HG03571 (cell line): ENCODE data around the gene PDGFRA.
"Not testable (repeated sequence)": the region's sequence is repeated elsewhere in the genome, so short reads cannot be mapped to it uniquely, and the experiment has no call there.

Source experiments
- ATAC-seq: cut with Tn5 transposase; IDR thresholded peaks from one replicate; pipeline ENCODE4 v1.9.1; 2021; ENCODE audit not compliant: unreplicated experiment

The PDGFRA gene

GRCh38 chr4:54227256-54228055 lies 1.6 kb upstream of the PDGFRA start:
- ATAC-seq = no peak

DNA sequence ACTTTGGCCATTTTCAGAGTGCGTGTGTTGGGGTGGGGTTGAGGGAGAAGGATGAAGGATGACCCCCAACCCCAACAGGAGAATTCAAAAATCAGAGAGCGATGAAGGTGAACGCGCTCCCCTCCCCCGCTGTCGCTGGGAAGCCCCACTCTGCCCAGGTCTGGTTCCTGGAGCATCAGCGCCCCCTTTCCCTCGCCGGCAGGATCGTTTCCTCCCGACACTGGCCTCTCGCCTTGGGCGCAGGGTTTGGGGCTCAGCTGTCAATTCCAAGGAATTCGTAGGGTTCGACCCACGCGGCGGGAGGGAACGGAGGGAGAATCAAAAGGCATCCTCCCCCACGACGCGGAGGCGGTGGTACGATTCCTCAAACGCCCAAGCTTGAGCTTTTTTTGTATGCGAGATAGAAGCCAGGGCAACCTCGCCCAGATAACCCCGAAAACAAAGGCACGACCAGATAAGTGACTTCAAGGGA lies 1.0 kb upstream of the PDGFRA start:
- ATAC-seq = no peak

GRCh38 chr4:54228546-54228945 lies 547 bp upstream of the PDGFRA start:
- no peak for ATAC-seq

DNA sequence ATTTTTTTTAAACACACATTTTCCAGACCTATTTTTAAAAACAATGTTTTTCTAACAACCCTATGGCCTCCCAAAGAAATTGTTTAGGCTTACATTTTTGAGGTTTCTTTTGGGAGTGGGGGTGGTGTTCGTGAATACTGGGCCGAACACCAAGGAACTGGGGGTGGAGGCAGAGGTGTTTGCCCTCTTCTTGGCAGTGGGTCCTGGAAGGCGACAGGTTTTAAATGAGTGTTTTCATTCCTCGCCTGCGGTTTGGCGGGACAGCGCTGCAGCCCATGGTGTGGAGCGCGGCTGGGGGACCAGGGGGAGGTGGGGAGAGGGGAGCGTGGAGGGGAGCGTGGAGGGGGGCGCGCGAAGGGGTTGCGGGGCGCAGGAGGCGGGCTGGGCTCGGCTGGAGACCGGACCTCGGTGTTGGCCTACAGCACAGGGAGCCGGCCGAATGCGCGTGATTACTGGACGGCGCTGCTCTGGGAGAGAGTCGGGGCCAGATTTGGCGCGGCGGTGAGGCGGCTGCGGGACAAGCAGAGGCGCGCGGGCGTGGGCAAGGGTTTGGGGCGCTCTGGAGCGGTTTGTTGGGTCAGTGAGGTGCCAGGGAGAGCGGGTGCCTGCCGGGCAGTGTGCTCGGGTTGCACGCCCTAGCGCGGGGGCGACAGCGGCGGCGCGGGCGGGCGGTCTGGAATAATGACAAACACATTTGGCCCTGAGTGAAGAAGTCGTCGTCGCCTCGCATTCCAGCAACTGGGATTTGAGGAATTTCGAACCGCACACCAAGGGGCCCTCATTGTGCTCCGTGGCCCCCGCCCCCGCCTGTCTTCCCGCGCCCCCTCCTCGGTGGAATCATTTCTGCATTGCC lies 764 bp downstream of the PDGFRA start:
- no peak for ATAC-seq

GRCh38 chr4:54230484-54231418 lies 1.7 kb downstream of the PDGFRA start:
- no peak for ATAC-seq

- ATAC-seq = no peak
These were observed 2.3 kb downstream of the PDGFRA start for GRCh38 chr4:54231419-54231767.

DNA sequence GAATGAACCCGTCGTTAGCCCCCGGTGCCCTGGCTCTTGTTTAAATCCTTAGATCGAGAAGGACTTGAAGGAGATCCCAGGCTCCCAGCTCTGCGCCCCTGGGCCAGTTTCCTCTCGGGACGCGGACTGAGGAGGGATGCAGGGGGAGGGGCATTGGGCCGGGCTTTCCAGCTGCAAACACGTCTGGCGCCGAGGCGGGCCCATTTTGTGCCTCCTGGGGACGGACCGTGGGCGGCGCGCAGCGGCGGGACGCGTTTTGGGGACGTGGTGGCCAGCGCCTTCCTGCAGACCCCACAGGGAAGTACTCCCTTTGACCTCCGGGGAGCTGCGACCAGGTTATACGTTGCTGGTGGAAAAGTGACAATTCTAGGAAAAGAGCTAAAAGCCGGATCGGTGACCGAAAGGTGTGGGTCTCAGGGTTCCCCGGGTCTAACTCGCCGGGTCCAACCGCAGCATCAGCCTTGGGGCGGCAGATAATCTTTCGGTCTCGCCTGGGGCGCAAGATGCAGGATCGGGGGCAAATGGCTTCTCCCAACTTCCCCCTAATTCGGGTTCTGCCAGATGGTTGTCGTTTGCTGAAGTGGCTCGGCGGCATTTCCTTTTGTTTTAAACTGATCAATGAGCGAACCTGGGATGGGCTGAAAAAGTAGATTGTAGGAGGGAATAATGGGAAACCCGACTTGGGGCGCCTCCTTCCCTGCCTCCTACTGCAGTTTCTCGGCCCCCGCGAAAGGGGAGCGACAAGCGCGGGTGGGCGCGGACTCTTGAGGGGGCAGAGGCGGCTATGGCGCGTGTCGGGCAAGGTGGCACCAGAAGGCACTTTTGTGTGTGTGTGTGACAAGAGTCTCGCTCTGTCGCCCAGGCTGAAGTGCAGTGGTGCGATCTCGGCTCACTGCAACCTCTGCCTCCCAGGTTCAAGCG lies 2.9 kb downstream of the PDGFRA start:
- ATAC-seq = no peak

DNA sequence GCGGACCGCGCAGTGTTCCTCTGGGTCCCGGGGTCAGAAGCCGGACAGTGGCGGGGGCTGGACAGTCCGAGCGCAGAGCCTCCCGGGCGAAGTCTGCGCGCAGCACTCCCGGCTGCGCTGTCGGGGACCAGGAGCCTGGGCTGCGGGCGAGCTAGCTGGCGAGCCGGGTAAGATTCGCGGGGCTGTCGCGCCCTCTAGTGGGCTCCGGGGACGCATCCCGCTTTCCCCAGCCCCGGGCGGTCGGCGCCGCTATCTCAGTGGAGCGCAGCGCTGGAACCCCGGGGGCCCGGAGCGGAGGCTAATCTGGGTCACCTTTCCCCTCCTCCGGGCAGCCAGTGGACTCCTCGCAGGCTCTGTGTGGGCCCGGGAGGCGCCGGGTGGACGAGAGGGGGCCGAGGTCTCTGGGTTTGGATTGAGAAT lies 4.2 kb downstream of the PDGFRA start:
- peak; percentile 82 for ATAC-seq

DNA sequence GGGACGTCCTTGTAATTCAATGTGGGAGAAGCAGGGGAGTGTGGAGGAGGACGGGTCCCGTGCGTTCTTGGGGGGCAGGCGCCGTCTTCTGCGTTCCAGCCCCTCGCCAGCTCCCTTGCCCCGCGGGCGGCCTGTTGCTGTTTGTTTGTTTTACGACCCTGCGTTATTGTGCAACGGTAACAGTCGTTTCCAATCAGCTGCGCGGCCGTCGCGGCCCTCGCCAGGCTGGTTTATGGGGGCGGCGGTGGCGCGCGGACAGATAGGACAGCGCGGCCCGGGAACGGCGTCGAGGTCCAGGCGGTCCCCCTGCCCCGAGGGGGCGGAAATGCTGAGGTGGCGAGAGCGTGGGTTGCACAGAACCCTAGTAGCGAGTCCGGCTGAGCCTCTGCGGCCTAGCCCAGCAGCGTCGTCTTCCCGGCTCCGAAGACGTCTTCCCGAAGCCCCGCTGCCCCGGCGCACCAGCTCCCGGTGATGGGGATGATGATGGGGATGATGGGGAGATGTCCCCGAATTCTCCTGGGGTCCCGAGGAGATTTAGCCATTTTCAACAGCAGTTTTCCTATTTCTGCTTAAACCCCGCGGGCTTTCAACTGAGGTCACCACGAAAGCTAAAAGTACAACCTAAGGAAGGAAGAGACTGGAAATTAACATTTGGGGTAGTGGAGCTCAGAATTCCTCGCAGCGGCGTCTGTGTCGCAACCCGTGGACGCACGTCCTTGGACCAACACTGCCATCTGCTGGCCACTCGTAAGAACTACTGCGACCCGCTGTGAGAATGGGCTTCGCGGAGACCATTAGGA lies 4.8 kb downstream of the PDGFRA start:
- peak; percentile 39 for ATAC-seq

GRCh38 chr4:54234497-54235205 lies 5.6 kb downstream of the PDGFRA start:
- no peak for ATAC-seq

DNA sequence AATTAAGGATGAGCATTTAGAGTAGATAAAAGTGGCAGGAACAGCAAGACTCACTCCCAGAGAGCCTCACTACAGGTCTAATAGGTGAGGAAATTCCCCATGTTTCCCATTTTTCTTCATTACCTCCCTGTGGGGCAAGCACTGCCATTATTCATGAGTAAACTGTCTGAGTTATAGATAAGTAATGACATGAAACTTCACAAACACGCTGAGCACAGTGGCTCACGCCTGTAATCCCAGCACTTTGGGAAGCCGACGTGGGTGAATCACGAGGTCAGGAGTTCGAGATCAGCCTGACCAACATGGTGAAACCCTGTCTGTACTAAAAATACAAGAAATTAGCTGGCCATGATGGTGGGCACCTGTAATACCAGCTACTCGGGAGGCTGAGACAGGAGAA lies 7.2 kb downstream of the PDGFRA start:
- not testable (repeated sequence) for ATAC-seq

GRCh38 chr4:54237770-54238169 lies 8.7 kb downstream of the PDGFRA start:
- no peak for ATAC-seq

DNA sequence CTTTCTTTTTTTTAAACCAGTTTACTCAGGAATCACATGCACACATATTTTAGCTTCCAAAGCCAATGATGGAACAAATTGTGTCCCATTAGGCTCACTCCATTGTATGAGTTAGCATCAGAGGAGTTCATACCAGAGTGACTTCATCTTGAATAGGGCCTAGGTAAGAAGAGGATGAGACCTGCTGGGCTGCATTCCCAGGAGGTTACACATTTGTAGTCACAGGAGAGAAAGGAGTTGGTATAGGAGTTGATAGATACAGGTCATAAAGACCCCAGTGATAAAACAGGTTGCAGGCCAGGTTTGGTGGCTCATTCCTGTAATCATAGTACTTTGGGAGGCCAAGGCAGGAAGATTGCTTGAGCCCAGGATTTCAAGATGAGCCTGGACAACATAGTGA lies 9.3 kb downstream of the PDGFRA start:
- no peak for ATAC-seq

DNA sequence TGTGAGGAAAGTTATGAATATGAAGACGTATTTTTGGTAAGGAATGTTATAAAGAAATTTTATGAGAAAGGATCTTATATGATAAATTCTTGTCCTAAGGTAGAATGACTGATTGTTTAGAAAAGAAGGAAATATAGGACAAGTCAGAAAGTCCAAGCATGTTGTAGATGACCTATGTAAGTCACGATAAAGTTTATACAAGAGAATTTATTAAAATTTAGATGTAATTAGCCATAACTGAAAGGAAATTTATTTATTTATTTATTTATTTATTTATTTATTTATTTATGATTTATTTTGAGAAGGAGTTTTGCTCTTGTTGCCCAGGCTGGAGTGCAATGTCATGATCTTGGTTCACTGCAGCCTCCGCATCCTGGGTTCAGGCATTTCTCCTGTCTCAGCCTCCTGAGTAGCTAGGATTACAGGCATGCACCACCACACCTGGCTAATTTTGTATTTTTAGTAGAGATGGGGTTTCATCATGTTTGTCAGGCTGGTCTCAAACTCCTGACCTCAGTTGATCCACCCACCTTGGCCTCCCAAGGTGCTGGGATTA lies 12.3 kb downstream of the PDGFRA start:
- not testable (repeated sequence) for ATAC-seq

DNA sequence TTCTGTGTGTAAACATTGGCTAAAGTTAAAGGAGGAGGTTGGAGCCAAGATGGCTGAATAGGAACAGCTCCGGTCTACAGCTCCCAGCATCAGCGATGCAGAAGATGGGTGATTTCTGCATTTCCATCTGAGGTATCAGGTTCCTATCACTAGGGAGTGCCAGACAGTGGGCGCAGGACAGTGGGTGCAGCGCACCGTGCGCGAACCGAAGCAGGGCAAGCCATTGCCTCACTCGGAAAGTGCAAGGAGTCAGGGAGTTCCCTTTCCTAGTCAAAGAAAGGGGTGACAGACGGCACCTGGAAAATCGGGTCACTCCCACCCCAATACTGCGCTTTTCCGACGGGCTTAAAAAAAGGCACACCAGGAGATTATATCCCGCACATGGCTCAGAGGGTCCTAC lies 14.4 kb downstream of the PDGFRA start:
- ATAC-seq = not testable (repeated sequence)

GRCh38 chr4:54252312-54252711 lies 23.2 kb downstream of the PDGFRA start:
- not testable (repeated sequence) for ATAC-seq

DNA sequence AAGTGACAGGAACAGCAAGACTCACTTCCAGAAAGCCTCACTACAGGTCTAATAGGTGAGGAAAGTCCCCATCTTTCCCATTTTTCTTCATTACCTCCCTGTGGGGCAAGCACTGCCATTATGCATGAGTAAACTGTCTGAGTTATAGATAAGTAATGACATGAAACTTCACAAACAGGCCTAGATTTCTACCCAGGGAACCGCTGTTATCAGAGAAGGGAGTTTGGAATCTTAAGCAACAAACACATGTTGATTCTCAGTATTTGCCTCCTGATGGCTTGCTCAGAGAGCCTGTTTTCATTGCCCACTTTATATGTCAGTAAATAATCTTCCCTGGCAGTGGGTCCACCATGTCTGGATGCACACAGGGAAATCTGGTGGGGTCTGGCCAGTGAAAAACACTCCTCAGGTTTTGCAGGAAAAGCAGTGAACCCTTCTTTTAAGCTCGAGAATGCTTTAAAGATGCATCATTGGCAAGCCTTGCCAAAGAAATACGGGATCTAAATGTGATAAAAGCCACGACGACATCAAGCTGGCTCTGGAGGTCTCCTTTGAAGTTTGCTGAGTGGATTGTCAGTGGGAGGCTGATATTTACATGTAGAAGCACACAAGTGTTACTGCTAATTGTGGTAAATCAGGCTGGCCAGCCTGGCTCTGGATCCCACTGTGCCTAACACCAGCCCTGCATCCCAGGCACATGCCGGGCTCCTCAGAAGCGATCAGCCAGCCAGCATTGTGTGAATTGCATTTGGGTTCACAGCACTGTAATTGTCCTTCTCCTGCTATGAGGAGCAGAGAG lies 25.2 kb downstream of the PDGFRA start:
- ATAC-seq = no peak

GRCh38 chr4:54254915-54255246 lies 25.8 kb downstream of the PDGFRA start:
- no peak for ATAC-seq
